Testis (tissue), 3 donors: Measurements from ENCODE around the gene KRT34. TPM values are rescaled to one million over a fixed set of nuclear protein-coding genes. Genes with fewer than 3 reads are reported as not detected.

Experiments used
- DNase-seq: peaks from one replicate; pipeline ENCODE4 v3.0.0-alpha.2; 2019
- H3K27ac ChIP-seq, 2 donors: fragments of 200-600 bp; sonication (generic); one replicate each; pipeline ENCODE4 v1.5.1; 2019
- H3K27me3 ChIP-seq: fragments of 200-600 bp; sonication (generic); one replicate; pipeline ENCODE4 v1.5.1; 2019
- H3K36me3 ChIP-seq: fragments of 200-600 bp; sonication (generic); one replicate; pipeline ENCODE4 v1.5.1; 2017; ENCODE audit warnings: low read depth; ENCODE audit errors: missing control alignments
- H3K4me1 ChIP-seq: fragments of 200-600 bp; sonication (generic); one replicate; pipeline ENCODE4 v1.5.1; 2019
- H3K4me3 ChIP-seq, 2 donors: fragments of 200-600 bp; sonication (generic); one replicate each; pipeline ENCODE4 v1.5.1; 2017 to 2019
- H3K9me3 ChIP-seq: fragments of 200-600 bp; sonication (generic); one replicate; pipeline ENCODE4 v1.5.1; 2017
- CTCF ChIP-seq, 3 experiments: fragments of 450-650 bp in 2 of 3; fragments of 200-600 bp in 1 of 3; sonication (generic) in 1 of 3; IDR thresholded peaks; one replicate each; pipeline ENCODE4 v1.5.1; 2016 to 2019; ENCODE audit warnings: antibody characterized with exemption in 3 of 3, mild to moderate bottlenecking in 2 of 3, moderate library complexity in 1 of 3
- POLR2A ChIP-seq: fragments of 450-650 bp; IDR thresholded peaks from one replicate; pipeline ENCODE4 v1.6.1; 2017; ENCODE audit warnings: antibody characterized with exemption, mild to moderate bottlenecking, moderate library complexity
- WGBS, 2 donors: methylation state at CpG; one replicate each; pipeline ENCODE4 v1.1.5; 2018; 5-methylcytosine and 5-hydroxymethylcytosine counted together
- intact Hi-C: fragments of 100-400 bp; cut with DNase I; formaldehyde crosslinking; loops from one replicate; pipeline ENCODE4 v1.15.1; 2023; ENCODE audit warnings: low total_unique reads
- polyA plus RNA-seq: library from polyadenylated mRNA; stranded (reverse); fragments of 350-450 nt; fragmentation: Illumina TruSeq; extraction: RNeasy Lipid Tissue Mini Kit (QIAGEN cat#74804); gene quantifications from one replicate; pipeline ENCODE4 v1.2.3, GENCODE V29; 2014; ENCODE audit warnings: low read depth, low replicate concordance; ENCODE audit not compliant: insufficient read depth
- total RNA-seq, 2 donors: library from RNA; depleted of rRNA; stranded (reverse); fragments of >200 nt; gene quantifications; one replicate each; pipeline ENCODE4 v1.2.3, GENCODE V29; 2016

Gene KRT34
- total and polyA plus RNA-seq, 3 donors from 2014 or later: 0.50 to 1.2 (median 0.55) TPM

DNA sequence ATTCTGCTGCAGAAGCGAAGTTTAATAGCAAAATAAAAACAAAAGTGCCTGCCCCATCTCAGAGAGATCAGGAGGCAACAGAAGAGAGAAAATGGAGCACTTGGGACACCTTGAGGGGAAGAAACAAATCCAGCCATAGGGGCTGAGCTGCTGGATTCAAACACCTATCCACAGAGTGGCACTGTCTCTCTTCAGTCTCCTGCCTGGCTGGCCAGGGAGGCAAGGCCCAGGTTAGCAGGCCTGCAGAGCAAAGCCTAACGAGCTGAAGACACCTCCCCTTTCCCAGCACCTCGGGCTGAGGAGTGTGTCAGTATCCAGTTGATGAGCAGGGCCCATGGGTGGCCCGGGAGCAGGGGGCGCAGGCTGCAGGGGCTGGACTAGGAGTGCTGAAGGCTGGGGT is 24.1 kb upstream of the KRT34 start:
- intact Hi-C loops: no loop called here
- WGBS, 2 donors: 55 to 66% methylated on average over 3 to 5 of the region's 5 CpGs
- no peaks in the 10 kb centered on the region for H3K4me1 ChIP-seq
- no peaks in the 10 kb centered on the region for H3K36me3 ChIP-seq
- no peak for TF ChIP-seq CTCF (IDR thresholded peaks at IDR 0.05)
- no peak for TF ChIP-seq POLR2A
- H3K27me3 ChIP-seq: no peaks in the 10 kb centered on the region
- no peaks in the 10 kb centered on the region for H3K9me3 ChIP-seq
- DNase-seq: no peak
- no peak overlapping the region for H3K27ac ChIP-seq
- H3K4me3 ChIP-seq: no peak overlapping the region

DNA sequence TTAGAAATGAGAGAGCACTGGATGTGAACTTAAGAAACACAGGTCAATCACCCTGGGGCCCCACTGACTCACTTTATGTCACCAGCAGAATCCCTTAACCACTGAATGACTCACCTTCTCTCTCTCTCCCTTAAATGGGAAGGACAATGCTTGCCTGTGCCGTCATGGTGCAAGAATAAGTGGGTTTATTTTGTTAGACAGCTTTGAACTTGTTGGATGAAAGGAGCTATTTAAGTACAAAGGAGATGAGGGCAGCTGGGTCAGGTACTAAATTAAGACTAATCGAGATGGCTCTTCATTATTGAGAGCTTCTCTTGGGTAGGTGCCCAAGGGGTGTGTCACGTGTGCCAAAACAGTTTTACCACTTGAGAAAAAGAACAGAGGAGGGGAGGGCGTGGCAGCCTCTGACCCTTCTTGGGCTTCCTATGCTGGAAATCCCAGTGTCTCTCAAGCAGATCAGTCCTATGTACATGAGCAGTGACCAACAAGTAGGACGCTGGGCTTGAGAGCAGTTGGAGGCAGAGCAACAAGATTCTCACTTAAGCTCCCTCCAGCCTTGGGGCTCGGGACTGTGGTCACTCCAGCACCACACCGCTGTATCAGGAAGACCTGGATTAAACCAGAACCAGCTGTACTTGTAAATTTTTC is 22.0 kb upstream of the KRT34 start:
- Histone ChIP-seq H3K36me3 (no peaks in the 10 kb centered on the region), H3K27me3 (no peaks in the 10 kb centered on the region), H3K9me3 (no peaks in the 10 kb centered on the region), H3K4me1 (no peaks in the 10 kb centered on the region), H3K27ac (no peak overlapping the region), H3K4me3 (no peak overlapping the region)
- DNase-seq: no peak
- intact Hi-C loops: no loop called here
- WGBS, 2 donors: 71 to 74% methylated on average over 7 of the region's 7 CpGs
- no peak for TF ChIP-seq POLR2A
- no peak for TF ChIP-seq CTCF (IDR thresholded peaks at IDR 0.05)

GRCh38 chr17:41403404-41404023 is 21.4 kb upstream of the KRT34 start:
- WGBS, 2 donors: 82 to 89% methylated on average over 4 of the region's 4 CpGs
- Histone ChIP-seq H3K9me3 (no peaks in the 10 kb centered on the region), H3K27ac (no peak overlapping the region), H3K27me3 (no peaks in the 10 kb centered on the region), H3K4me1 (no peaks in the 10 kb centered on the region), H3K36me3 (no peaks in the 10 kb centered on the region), H3K4me3 (no peak overlapping the region)
- no peak for DNase-seq
- TF ChIP-seq POLR2A (no peak), CTCF (IDR thresholded peaks at IDR 0.05) (no peak)
- intact Hi-C loops: no loop called here

- H3K4me1 ChIP-seq: no peaks in the 10 kb centered on the region
- H3K27ac ChIP-seq: no peak overlapping the region
- WGBS, 2 donors: 65 to 70% methylated on average over 5 of the region's 5 CpGs
- H3K4me3 ChIP-seq: no peak overlapping the region
- no peak for DNase-seq
- intact Hi-C loops: no loop called here
- H3K36me3 ChIP-seq: no peaks in the 10 kb centered on the region
- H3K9me3 ChIP-seq: no peaks in the 10 kb centered on the region
- no peaks in the 10 kb centered on the region for H3K27me3 ChIP-seq
- TF ChIP-seq CTCF (IDR thresholded peaks at IDR 0.05) (no peak), POLR2A (no peak)
Observed at GRCh38 chr17:41402161-41402560, 20.1 kb upstream of the KRT34 start.
